Lower leg skin (tissue), 4 donors: ENCODE results near the gene EIF2D. TPM values are rescaled to one million over a fixed set of nuclear protein-coding genes. Genes with fewer than 3 reads are reported as not detected.
"Not testable (repeated sequence)": the region's sequence is repeated elsewhere in the genome, so short reads cannot be mapped to it uniquely, and the experiment has no call there.

Experiments
- DNase-seq, 2 donors: peaks; one replicate each; pipeline ENCODE4 v3.0.0-alpha.2; 2019; ENCODE audit warnings: low spot score in 2 of 2
- H3K4me3 ChIP-seq: fragments of 200-600 bp; sonication (generic); 2 replicates; pipeline ENCODE4 v1.5.1; 2017; ENCODE audit warnings: mild to moderate bottlenecking, low read depth; ENCODE audit not compliant: poor library complexity, severe bottlenecking
- CTCF ChIP-seq, 3 donors: fragments of 450-650 bp; IDR thresholded peaks; one replicate each; pipeline ENCODE4 v1.5.1; 2016; ENCODE audit warnings: antibody characterized with exemption in 3 of 3, mild to moderate bottlenecking in 3 of 3, moderate library complexity in 2 of 3
- POLR2A ChIP-seq, 2 donors: fragments of 450-650 bp; IDR thresholded peaks; one replicate each; pipeline ENCODE4 v1.6.1; 2016 to 2017; ENCODE audit warnings: antibody characterized with exemption in 2 of 2, mild to moderate bottlenecking in 1 of 2, moderate library complexity in 1 of 2
- WGBS, 2 donors: methylation state at CpG; one replicate each; pipeline ENCODE4 v1.1.5; 2018; 5-methylcytosine and 5-hydroxymethylcytosine counted together
- intact Hi-C: fragments of 100-400 bp; cut with DNase I; formaldehyde crosslinking; loops from one replicate; pipeline ENCODE4 v1.15.0; 2023; ENCODE audit warnings: low total_unique reads
- total RNA-seq, 4 donors: library from RNA; depleted of rRNA; stranded (reverse); fragments of >200 nt; gene quantifications; one replicate each; pipeline ENCODE4 v1.1.0, GENCODE V29; 2016

The EIF2D gene
- total RNA-seq, 4 donors from 2014 or later: 39.7 to 57.3 (median 53.1) TPM

- TF ChIP-seq POLR2A (IDR thresholded peaks at IDR 0.05) (no peak), CTCF (IDR thresholded peaks at IDR 0.05) (peak in 1 of 3 donors; percentile 41)
- 6 to 11% methylated on average over 26 of the region's 26 CpGs for WGBS, 2 donors
- no peak overlapping the region for H3K4me3 ChIP-seq
- intact Hi-C loops: no loop called here
- DNase-seq: peak; percentile 93 to 99
These were observed 22.3 kb upstream of the EIF2D start for GRCh38 chr1:206634365-206635079.

DNA sequence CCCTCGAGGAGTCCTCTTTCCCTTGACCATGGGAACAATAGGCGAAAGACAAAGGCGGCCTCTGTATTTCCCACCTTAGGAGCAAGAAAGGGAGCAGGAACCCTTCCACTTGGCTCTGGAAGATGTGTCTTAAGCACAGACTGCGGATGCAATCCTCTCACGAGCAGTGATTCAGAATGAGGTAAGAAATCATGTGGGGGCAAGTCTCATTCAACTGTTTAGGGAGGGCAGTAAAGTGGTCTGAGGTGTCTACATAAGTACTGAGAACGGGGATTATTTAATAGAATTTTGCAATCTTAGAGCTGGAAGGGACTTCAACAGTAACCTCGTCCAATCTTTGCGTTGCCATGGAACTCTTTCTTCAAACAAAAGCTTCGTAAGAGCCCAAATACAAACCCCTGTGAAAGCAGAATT is 21.4 kb upstream of the EIF2D start:
- intact Hi-C loops: no loop called here
- peak in 1 of 2 donors; percentile 43 for DNase-seq

GRCh38 chr1:206631085-206631509 is 18.8 kb upstream of the EIF2D start:
- intact Hi-C loops: no loop called here
- no peak overlapping the region for H3K4me3 ChIP-seq
- TF ChIP-seq CTCF (IDR thresholded peaks at IDR 0.05) (no peak), POLR2A (IDR thresholded peaks at IDR 0.05) (no peak)
- DNase-seq: peak in 1 of 2 donors; percentile 20
- 26 to 62% methylated on average over 4 of the region's 4 CpGs for WGBS, 2 donors

More for the DNA sequence above, 21.4 kb upstream of the EIF2D start:
- TF ChIP-seq POLR2A (IDR thresholded peaks at IDR 0.05) (no peak), CTCF (IDR thresholded peaks at IDR 0.05) (no peak)
- no peak overlapping the region for H3K4me3 ChIP-seq
- WGBS, 2 donors: 34 to 40% methylated on average over 9 of the region's 9 CpGs

- H3K4me3 ChIP-seq: no peak overlapping the region
- intact Hi-C loops: loop anchor here (10.0 kb wide), 1 partner anchor 286 kb away; no protein-coding TSS in a partner anchor
- no peak for DNase-seq
- WGBS, 2 donors: 0 to 78% methylated on average over 1 of the region's 1 CpG
- no peak for TF ChIP-seq CTCF (IDR thresholded peaks at IDR 0.05)
- TF ChIP-seq POLR2A (IDR thresholded peaks at IDR 0.05): no peak
These were observed 16.7 kb upstream of the EIF2D start for GRCh38 chr1:206628916-206629315.

DNA sequence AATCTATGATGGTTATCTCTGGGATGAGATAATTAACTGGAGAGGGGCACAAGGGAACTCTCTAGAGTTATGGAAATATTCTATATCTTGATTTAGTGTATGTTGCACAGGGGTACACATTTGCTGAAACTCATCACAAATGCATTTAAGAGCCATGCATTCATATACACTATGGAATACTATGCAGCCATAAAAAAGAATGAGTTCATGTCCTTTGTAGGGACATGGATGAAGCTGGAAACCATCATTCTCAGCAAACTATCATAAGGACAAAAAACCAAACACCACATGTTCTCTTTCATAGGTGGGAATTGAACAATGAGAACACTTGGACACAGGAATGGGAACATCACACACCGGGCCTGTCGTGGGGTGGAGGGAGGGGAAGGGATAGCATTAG is 14.1 kb upstream of the EIF2D start:
- intact Hi-C loops: loop anchor here (10.0 kb wide), 1 partner anchor 288 kb away; no protein-coding TSS in a partner anchor
- DNase-seq, H3K4me3 ChIP-seq: not testable (repeated sequence)
- 95 to 100% methylated on average over 2 of the region's 2 CpGs for WGBS, 2 donors

DNA sequence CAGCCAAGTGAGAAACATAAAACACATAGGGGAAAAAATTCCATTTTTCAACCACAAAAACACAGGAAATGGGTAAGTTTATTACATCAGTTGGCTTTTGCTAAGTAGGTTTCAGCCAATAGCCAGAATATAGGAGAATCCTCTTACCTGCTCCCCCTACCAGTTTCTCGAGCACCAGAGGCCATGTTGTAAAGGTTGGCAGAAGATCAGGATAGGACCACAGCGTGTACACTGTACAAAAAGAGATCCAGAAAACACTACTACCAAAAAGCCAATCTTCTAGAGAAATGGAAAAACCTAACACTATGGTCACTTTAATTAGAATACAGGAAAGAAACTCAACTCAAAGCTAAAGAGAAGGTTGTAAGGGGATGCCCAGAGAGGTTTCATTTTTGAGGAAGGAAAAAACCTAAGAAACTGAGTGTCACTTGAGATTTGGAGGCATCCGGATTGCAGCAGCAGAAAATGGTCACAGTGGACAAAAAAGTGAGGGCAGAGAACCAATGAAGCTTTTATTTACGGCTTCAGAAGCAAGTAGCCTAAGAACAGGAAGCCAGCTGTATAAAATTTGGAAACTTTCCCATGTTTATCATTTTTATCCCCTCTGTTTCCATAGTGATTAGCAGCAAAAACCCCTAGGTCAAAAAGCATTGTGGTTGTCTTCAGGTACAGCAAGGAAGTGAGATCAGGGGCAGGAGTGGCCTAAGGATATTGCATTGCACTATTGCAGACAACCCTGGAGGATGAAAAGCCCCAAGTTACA is 2.9 kb downstream of the EIF2D start:
- intact Hi-C loops: no loop called here
- no peak overlapping the region for H3K4me3 ChIP-seq
- no peak for DNase-seq
- WGBS, 2 donors: 60 to 67% methylated on average over 4 of the region's 4 CpGs
- TF ChIP-seq CTCF (IDR thresholded peaks at IDR 0.05) (no peak), POLR2A (IDR thresholded peaks at IDR 0.05) (no peak)
